Progenitor cell of endocrine pancreas (in vitro differentiated cells): ENCODE measurements around the gene FOXRED2. TPM values are rescaled to one million over a fixed set of nuclear protein-coding genes. Genes with fewer than 3 reads are reported as not detected.
A peak's percentile ranks its signal among the peaks of the same experiment; 100 is the strongest.

Source experiments
- DNase-seq: peaks from one replicate; pipeline ENCODE4 v3.0.0; 2021; ENCODE audit warnings: low spot score; ENCODE audit not compliant: unreplicated experiment
- H3K27ac Mint-ChIP-seq: 2 replicates; pipeline ENCODE4 v1.8.0; 2021; ENCODE audit warnings: mild to moderate bottlenecking, moderate library complexity, mixed read lengths
- H3K27me3 Mint-ChIP-seq: 2 replicates; pipeline ENCODE4 v1.8.0; 2021; ENCODE audit warnings: mixed read lengths
- H3K36me3 Mint-ChIP-seq: 2 replicates; pipeline ENCODE4 v1.8.0; 2022; ENCODE audit warnings: mixed read lengths; ENCODE audit not compliant: insufficient read depth
- H3K4me1 Mint-ChIP-seq: 2 replicates; pipeline ENCODE4 v1.8.0; 2021; ENCODE audit warnings: low read depth, mixed read lengths
- H3K4me3 Mint-ChIP-seq: 2 replicates; pipeline ENCODE4 v1.8.0; 2021; ENCODE audit warnings: low read depth, mild to moderate bottlenecking, moderate library complexity, mixed read lengths
- H3K9me3 Mint-ChIP-seq: 2 replicates; pipeline ENCODE4 v1.8.0; 2021; ENCODE audit warnings: low read depth, mixed read lengths
- total RNA-seq: library from RNA; stranded (reverse); gene quantifications from 2 replicates; pipeline ENCODE4 v1.2.1, GENCODE V29; 2021
- TF ChIP-seq, protein P1 (sequence below): fragments of 200-600 bp; sonication (generic); IDR thresholded peaks from one replicate; pipeline ENCODE4 v1.5.0; 2021; ENCODE audit warnings: antibody characterized with exemption, mild to moderate bottlenecking; ENCODE audit not compliant: unreplicated experiment

FOXRED2 gene
- total RNA-seq, 1 donor from 2014 or later: 23.5 TPM

DNA sequence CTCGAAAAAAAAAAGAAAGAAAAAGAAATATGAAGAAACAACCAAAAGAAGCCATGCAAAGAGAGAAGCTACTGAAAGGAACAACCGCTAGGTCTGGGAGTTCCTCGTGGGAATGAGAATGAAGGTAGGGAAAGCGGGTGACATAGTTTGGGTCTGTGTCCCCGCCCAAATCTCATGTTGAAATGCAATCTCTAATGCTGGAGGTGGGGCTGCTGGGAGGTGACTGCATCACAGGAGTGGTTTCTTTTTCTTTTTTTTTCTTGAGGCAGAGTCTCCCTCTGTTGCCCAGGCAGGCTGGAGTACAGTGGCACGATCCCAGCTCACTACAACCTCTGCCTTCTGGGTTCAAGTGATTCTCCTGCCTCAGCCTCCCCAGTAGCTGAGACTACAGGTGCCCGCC lies 15.7 kb downstream of the FOXRED2 start:
- no peak for DNase-seq
- Mint-ChIP-seq H3K27ac (no peak overlapping the region), H3K27me3 (no peaks in the 10 kb centered on the region), H3K36me3 (peaks cover 15% of the 10 kb centered on the region), H3K4me1 (no peaks in the 10 kb centered on the region), H3K9me3 (no peaks in the 10 kb centered on the region), H3K4me3 (no peak overlapping the region)
- TF ChIP-seq, protein P1, sequence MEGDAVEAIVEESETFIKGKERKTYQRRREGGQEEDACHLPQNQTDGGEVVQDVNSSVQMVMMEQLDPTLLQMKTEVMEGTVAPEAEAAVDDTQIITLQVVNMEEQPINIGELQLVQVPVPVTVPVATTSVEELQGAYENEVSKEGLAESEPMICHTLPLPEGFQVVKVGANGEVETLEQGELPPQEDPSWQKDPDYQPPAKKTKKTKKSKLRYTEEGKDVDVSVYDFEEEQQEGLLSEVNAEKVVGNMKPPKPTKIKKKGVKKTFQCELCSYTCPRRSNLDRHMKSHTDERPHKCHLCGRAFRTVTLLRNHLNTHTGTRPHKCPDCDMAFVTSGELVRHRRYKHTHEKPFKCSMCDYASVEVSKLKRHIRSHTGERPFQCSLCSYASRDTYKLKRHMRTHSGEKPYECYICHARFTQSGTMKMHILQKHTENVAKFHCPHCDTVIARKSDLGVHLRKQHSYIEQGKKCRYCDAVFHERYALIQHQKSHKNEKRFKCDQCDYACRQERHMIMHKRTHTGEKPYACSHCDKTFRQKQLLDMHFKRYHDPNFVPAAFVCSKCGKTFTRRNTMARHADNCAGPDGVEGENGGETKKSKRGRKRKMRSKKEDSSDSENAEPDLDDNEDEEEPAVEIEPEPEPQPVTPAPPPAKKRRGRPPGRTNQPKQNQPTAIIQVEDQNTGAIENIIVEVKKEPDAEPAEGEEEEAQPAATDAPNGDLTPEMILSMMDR: no peak

DNA sequence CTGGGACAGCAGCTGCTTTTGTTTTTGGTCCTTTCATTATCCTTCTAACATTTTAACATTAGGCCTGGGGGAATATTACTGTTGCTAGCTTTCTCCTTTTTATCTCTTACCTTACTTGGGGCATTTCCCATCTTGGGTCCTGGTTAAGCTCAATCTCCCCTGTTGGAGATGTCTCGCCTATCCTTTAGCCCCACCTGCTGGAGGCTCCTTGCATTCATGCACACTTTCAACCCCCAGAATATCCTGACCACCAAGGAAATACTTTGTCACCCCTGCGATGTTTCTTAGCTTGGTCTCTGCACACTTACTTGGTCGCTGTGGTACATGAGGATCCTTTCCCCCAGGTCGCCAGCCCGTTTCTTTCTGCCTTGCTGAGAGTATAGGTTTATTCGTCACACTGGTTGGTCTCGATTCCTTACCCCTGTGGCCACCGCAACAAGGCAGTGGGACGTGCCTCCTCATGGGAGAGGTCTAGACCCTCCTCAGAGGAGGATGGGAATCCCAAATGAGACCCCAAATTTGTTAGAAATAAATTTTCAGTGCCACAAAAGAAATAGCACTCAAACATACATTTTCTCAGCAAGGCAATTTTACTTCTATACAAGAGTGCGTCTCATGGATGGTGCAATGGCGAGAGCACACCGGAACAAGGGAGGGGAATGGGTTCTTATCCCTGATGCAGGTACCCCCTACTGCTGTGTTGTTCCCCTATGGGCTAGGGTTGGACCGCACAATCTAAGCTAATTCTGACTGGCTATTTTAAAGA lies 20.0 kb downstream of the FOXRED2 start:
- H3K4me1 Mint-ChIP-seq: peaks cover 7% of the 10 kb centered on the region
- H3K9me3 Mint-ChIP-seq: no peaks in the 10 kb centered on the region
- H3K27me3 Mint-ChIP-seq: peaks cover 10% of the 10 kb centered on the region
- TF ChIP-seq, protein P1: peak; percentile 65
- no peak overlapping the region for H3K4me3 Mint-ChIP-seq
- H3K27ac Mint-ChIP-seq: no peak overlapping the region
- H3K36me3 Mint-ChIP-seq: peaks cover 16% of the 10 kb centered on the region
- DNase-seq: peak; percentile 32

DNA sequence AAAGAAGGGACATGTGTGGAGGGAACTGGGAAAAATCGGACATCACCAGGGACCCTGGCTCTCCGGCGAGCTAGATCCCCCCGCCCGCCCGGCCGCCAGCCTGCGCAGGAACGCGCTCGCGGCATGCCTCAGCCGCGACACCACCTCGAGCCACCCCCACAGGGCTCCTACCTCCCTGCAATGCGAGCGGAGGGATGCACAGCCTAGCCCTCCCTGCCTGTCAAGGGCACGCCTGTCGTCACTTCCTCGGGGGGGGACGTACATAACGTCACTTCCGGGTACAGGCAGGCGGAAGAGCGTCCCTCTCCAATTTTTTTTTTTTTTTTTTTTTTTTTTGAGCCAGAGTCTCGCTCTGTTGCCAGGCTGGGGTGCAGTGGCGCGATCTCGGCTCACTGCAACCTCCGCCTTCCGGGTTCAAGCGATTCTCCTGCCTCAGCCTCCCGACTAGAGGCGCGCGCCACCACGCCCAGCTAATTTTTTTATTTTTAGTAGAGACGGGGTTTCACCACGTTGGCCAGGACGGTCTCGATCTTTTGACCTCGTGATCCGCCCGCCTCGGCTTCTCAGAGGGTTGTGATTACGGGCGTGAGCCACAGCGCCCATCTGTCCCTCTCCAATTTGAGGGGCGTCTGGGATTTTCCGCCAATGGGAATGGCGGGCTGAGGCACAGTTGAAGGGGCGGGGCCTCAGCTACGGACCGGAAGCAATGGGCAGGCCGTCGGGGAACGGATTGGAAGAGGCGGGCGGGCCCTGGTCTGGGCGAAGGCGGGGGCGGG lies 25.3 kb downstream of the FOXRED2 start, which contains the start of gene TXN2:
Gene TXN2, minus strand, starts transcription at position 248 of the 776 bp plus-strand sequence. CDS start 803 bp downstream, outside the sequence.
- peak within 1 kb of the TSS; percentile 92 for H3K27ac Mint-ChIP-seq
- H3K4me3 Mint-ChIP-seq: peak within 1 kb of the TSS; percentile 92
- peaks cover 10% of the 10 kb centered on the region for H3K27me3 Mint-ChIP-seq
- peak; percentile 86 for DNase-seq
- H3K9me3 Mint-ChIP-seq: no peaks in the 10 kb centered on the region
- TF ChIP-seq, protein P1: no peak
- peaks cover 14% of the 10 kb centered on the region for H3K36me3 Mint-ChIP-seq
- peaks cover 16% of the 10 kb centered on the region for H3K4me1 Mint-ChIP-seq

DNA sequence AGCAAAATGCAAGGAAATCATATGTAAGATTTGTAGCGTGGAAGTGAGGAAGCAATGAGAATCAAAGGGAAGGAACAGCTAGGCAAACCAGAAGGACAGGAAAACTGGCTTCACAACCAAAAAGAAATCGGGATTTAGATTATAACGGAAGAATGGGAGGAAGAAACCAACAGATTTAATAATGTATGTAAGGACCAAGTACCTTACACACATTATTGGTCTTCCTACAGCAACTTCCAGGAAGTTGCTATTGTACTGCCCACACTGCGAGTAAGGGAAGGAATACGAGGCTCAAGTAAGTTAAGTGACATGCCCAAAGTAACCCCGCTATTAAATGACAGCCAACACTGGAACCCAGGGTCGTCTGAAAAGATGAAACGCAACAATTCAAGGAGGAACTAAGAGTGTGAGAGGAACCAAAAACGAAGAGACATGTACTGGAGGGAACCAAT lies 25.9 kb downstream of the FOXRED2 start:
- H3K4me1 Mint-ChIP-seq: peaks cover 16% of the 10 kb centered on the region
- peak overlapping the region; percentile 92 for H3K27ac Mint-ChIP-seq
- no peaks in the 10 kb centered on the region for H3K9me3 Mint-ChIP-seq
- peaks cover 10% of the 10 kb centered on the region for H3K27me3 Mint-ChIP-seq
- TF ChIP-seq, protein P1: no peak
- no peak for DNase-seq
- H3K36me3 Mint-ChIP-seq: peaks cover 14% of the 10 kb centered on the region
- peak overlapping the region; percentile 92 for H3K4me3 Mint-ChIP-seq

DNA sequence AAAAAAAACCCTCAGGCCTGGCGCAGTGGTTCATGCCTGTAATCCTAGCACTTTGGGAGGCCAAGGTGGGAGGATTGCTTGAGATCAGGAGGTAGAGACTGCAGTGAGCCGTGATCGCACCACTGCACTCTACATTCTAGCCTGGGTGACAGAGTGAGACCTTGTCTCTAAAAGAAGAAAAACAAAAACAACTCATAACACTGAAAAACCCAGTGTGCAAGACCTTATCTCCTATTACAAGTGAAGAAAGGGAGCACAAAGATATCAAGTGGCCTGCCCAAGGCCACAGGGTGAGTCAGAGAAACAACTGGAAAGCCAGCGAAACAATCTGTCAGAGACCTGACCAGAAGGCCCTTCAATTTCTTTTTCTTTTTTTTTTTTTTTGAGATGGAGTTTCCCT lies 27.9 kb downstream of the FOXRED2 start:
- H3K27ac Mint-ChIP-seq: no peak overlapping the region

More for the DNA sequence above, 27.9 kb downstream of the FOXRED2 start:
- no peak overlapping the region for H3K4me3 Mint-ChIP-seq
- H3K27me3 Mint-ChIP-seq: peaks cover 3% of the 10 kb centered on the region
- no peaks in the 10 kb centered on the region for H3K9me3 Mint-ChIP-seq
- TF ChIP-seq, protein P1: no peak
- DNase-seq: no peak
- peaks cover 9% of the 10 kb centered on the region for H3K4me1 Mint-ChIP-seq
- peaks cover 22% of the 10 kb centered on the region for H3K36me3 Mint-ChIP-seq
